ENCODE data around the gene CTNNA3. TPM values are rescaled to one million over a fixed set of nuclear protein-coding genes. Genes with fewer than 3 reads are reported as not detected.

The CTNNA3 gene
- total and polyA plus RNA-seq, 2 of the 4 experiments (the other 2 are of a cell fraction), result 0.19 to 0.90 TPM

- Histone ChIP-seq H4K8ac (ENCODE audit: low read depth in 2 of 2, low read length in 2 of 2) (no peak overlapping the region), H4K20me1 (ENCODE audit: insufficient read depth, low read length) (no peaks in the 10 kb centered on the region), H3K4me3 (ENCODE audit: insufficient read depth, low read depth, low read length) (no peak overlapping the region), H2AK5ac (ENCODE audit: low read depth, low read length) (no peak overlapping the region), H3K36me3 (ENCODE audit: control insufficient read depth, insufficient read depth, low read length) (no peaks in the 10 kb centered on the region), H2BK5ac (ENCODE audit: low read depth, low read length, poor library complexity, severe bottlenecking) (no peak overlapping the region), H2AK9ac (replicated peaks; ENCODE audit: low read depth, low read length, poor library complexity) (no peak overlapping the region), H3K4me1 (ENCODE audit: control insufficient read depth, insufficient read depth, low read length) (no peaks in the 10 kb centered on the region), H2BK15ac (ENCODE audit: low read depth, low read length) (no peak overlapping the region), H2AFZ (replicated peaks; ENCODE audit: low read length, poor library complexity) (no peak overlapping the region), H3K9ac (ENCODE audit: low read depth, low read length) (no peak overlapping the region), H3K4ac (ENCODE audit: low read depth, low read length) (no peak overlapping the region), H3K4me2 (ENCODE audit: low read depth, low read length) (no peak overlapping the region), H3K79me1 (ENCODE audit: low read depth in 1 of 2, low read length in 2 of 2) (no peaks in the 10 kb centered on the region), H3K9me3 (ENCODE audit: control insufficient read depth, insufficient read depth, low read length) (peaks cover 2% of the 10 kb centered on the region), H2BK20ac (ENCODE audit: low read depth, low read length) (no peak overlapping the region), H4K91ac (ENCODE audit: insufficient read depth, low read depth, low read length) (no peak overlapping the region), H3K9me1 (ENCODE audit: insufficient read depth, low read length) (no peaks in the 10 kb centered on the region), H4K5ac (ENCODE audit: low read depth, low read length) (no peak overlapping the region), H2BK120ac (ENCODE audit: low read depth, low read length) (no peak overlapping the region), H3K14ac (replicated peaks; ENCODE audit: low read depth, low read length) (no peak overlapping the region), H3K27me3 (ENCODE audit: control insufficient read depth, insufficient read depth, low read length) (no peaks in the 10 kb centered on the region), H3K27ac (ENCODE audit: insufficient read depth, low read length) (no peak overlapping the region), H3K18ac (ENCODE audit: low read depth, low read length) (no peak overlapping the region), H3K23ac (ENCODE audit: low read depth, low read length) (no peak overlapping the region), H3K56ac (ENCODE audit: extremely low read depth, insufficient read depth, low read length) (no peak overlapping the region)
- WGBS, 2 experiments (ENCODE audit: extremely low coverage in 2 of 2, insufficient read length in 1 of 2), result no CpG with 5 or more reads among the region's 2 CpGs
- POLR2A ChIA-PET (ENCODE audit: unreplicated experiment), result no interaction called here
- dilution Hi-C loops (cut with HindIII; ENCODE audit: low sequenced_read_pairs, unreplicated experiment), result no loop called here
- ATAC-seq (ENCODE audit: low read depth), result no peak
- intact Hi-C loops (cut with micrococcal nuclease), result no loop called here
- TF ChIP-seq RFX5 (IDR thresholded peaks at IDR 0.05; ENCODE audit: low read depth, low read length) (no peak), NFE2L2 (IDR thresholded peaks at IDR 0.05; ENCODE audit: low read depth, low read length) (no peak), SMC3 (IDR thresholded peaks at IDR 0.05; ENCODE audit: low read depth, low read length) (no peak), MXI1 (IDR thresholded peaks at IDR 0.05; ENCODE audit: borderline replicate concordance, low read depth, low read length) (no peak), RAD21 (IDR thresholded peaks at IDR 0.05; ENCODE audit: low read length) (no peak), ELK1 (IDR thresholded peaks at IDR 0.05; ENCODE audit: borderline replicate concordance, low read depth, low read length) (no peak), CEBPB (IDR thresholded peaks at IDR 0.05; ENCODE audit: low read depth, low read length) (no peak), RCOR1 (IDR thresholded peaks at IDR 0.05; ENCODE audit: insufficient replicate concordance, low read length) (no peak), MAZ (IDR thresholded peaks at IDR 0.05; ENCODE audit: borderline replicate concordance, low read depth, low read length) (no peak), BHLHE40 (IDR thresholded peaks at IDR 0.05; ENCODE audit: low read depth, low read length) (no peak), MAFK (IDR thresholded peaks at IDR 0.05; ENCODE audit: low read depth, low read length) (no peak), FOS (IDR thresholded peaks at IDR 0.05; ENCODE audit: low read depth, low read length) (no peak)
- TF ChIP-seq, protein P1, sequence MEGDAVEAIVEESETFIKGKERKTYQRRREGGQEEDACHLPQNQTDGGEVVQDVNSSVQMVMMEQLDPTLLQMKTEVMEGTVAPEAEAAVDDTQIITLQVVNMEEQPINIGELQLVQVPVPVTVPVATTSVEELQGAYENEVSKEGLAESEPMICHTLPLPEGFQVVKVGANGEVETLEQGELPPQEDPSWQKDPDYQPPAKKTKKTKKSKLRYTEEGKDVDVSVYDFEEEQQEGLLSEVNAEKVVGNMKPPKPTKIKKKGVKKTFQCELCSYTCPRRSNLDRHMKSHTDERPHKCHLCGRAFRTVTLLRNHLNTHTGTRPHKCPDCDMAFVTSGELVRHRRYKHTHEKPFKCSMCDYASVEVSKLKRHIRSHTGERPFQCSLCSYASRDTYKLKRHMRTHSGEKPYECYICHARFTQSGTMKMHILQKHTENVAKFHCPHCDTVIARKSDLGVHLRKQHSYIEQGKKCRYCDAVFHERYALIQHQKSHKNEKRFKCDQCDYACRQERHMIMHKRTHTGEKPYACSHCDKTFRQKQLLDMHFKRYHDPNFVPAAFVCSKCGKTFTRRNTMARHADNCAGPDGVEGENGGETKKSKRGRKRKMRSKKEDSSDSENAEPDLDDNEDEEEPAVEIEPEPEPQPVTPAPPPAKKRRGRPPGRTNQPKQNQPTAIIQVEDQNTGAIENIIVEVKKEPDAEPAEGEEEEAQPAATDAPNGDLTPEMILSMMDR (conservative IDR thresholded peaks at IDR 0.05; ENCODE audit: low read depth, low read length), result no peak
- TF ChIP-seq, protein P2, sequence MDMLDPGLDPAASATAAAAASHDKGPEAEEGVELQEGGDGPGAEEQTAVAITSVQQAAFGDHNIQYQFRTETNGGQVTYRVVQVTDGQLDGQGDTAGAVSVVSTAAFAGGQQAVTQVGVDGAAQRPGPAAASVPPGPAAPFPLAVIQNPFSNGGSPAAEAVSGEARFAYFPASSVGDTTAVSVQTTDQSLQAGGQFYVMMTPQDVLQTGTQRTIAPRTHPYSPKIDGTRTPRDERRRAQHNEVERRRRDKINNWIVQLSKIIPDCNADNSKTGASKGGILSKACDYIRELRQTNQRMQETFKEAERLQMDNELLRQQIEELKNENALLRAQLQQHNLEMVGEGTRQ (IDR thresholded peaks at IDR 0.05; ENCODE audit: low read depth, low read length), result no peak
- in situ Hi-C loops (cut with MboI; ENCODE audit: low sequenced_read_pairs), result no loop called here
- no TSS peak for BruUV-seq (replicated peaks)
- CTCF ChIA-PET, result no interaction called here
- no peak for DNase-seq
These were observed 1436.2 kb downstream of the CTNNA3 start for GRCh38 chr10:66259836-66260235.
